H9 (cell line): ENCODE results near the gene AMH. TPM values are rescaled to one million over a fixed set of nuclear protein-coding genes. Genes with fewer than 3 reads are reported as not detected.

Experiments used
- DNase-seq: peaks from one replicate; pipeline ENCODE4 v3.0.0-alpha.2; 2017
- H2AFZ ChIP-seq: one replicate; pipeline ENCODE4 v1.6.1; 2013; ENCODE audit warnings: mild to moderate bottlenecking, low read length, control low read depth, moderate library complexity
- H2AK5ac ChIP-seq: 2 replicates; pipeline ENCODE4 v1.6.1; 2013; ENCODE audit warnings: low read length, control low read depth, mixed read lengths; ENCODE audit not compliant: insufficient read length
- H2BK120ac ChIP-seq: one replicate; pipeline ENCODE4 v1.6.1; 2013; ENCODE audit warnings: low read depth, mild to moderate bottlenecking, low read length, control low read depth, inconsistent platforms; ENCODE audit not compliant: poor library complexity, severe bottlenecking
- H2BK12ac ChIP-seq: 2 replicates; pipeline ENCODE4 v1.6.1; 2013; ENCODE audit warnings: low read length, control low read depth, mixed read lengths, low read depth; ENCODE audit not compliant: insufficient read length
- H2BK15ac ChIP-seq: 2 replicates; pipeline ENCODE4 v1.6.1; 2013; ENCODE audit warnings: low read depth, low read length, control low read depth
- H2BK20ac ChIP-seq: one replicate; pipeline ENCODE4 v1.6.1; 2013; ENCODE audit warnings: low read depth, mild to moderate bottlenecking, low read length, control low read depth, inconsistent platforms; ENCODE audit not compliant: poor library complexity, severe bottlenecking
- H2BK5ac ChIP-seq: 2 replicates; pipeline ENCODE4 v1.6.1; 2013; ENCODE audit warnings: low read length, control low read depth, mixed read lengths; ENCODE audit not compliant: insufficient read length
- H3K14ac ChIP-seq: 2 replicates; pipeline ENCODE4 v1.6.1; 2013; ENCODE audit warnings: low read length, control low read depth; ENCODE audit not compliant: insufficient read depth
- H3K18ac ChIP-seq: 2 replicates; pipeline ENCODE4 v1.6.1; 2013; ENCODE audit warnings: low read depth, mild to moderate bottlenecking, mixed read lengths, low read length, control low read depth; ENCODE audit not compliant: insufficient read length
- H3K23ac ChIP-seq: 2 replicates; pipeline ENCODE4 v1.6.1; 2013; ENCODE audit warnings: low read length, control low read depth, mixed read lengths, low read depth; ENCODE audit not compliant: insufficient read length
- H3K23me2 ChIP-seq: 2 replicates; pipeline ENCODE4 v1.6.1; 2013; ENCODE audit warnings: low read depth, mild to moderate bottlenecking, mixed read lengths, low read length, control low read depth; ENCODE audit not compliant: insufficient read length, poor library complexity, severe bottlenecking
- H3K27ac ChIP-seq: 2 replicates; pipeline ENCODE4 v1.5.1; 2013; ENCODE audit warnings: low read length, control low read depth, mixed read lengths, low read depth; ENCODE audit not compliant: insufficient read length
- H3K27me3 ChIP-seq: 2 replicates; pipeline ENCODE4 v1.6.1; 2013; ENCODE audit warnings: low read length, control low read depth, inconsistent platforms; ENCODE audit not compliant: insufficient read depth
- H3K4ac ChIP-seq: 2 replicates; pipeline ENCODE4 v1.6.1; 2013; ENCODE audit warnings: low read depth, mild to moderate bottlenecking, control low read depth, inconsistent platforms, low read length, moderate library complexity
- H3K4me1 ChIP-seq: 2 replicates; pipeline ENCODE4 v1.6.1; 2013; ENCODE audit warnings: low read length, control low read depth, inconsistent platforms; ENCODE audit not compliant: insufficient read depth
- H3K4me2 ChIP-seq: 2 replicates; pipeline ENCODE4 v1.6.1; 2013; ENCODE audit warnings: low read length, control low read depth, mixed read lengths; ENCODE audit not compliant: insufficient read length, insufficient read depth
- H3K56ac ChIP-seq: 2 replicates; pipeline ENCODE4 v1.6.1; 2013; ENCODE audit warnings: low read depth, mild to moderate bottlenecking, mixed read lengths, low read length, control low read depth; ENCODE audit not compliant: insufficient read length
- H3K79me1 ChIP-seq: 2 replicates; pipeline ENCODE4 v1.6.1; 2013; ENCODE audit warnings: low read depth, mild to moderate bottlenecking, moderate library complexity, low read length, control low read depth, inconsistent platforms; ENCODE audit not compliant: insufficient read depth, poor library complexity, severe bottlenecking
- H3K79me2 ChIP-seq: 2 replicates; pipeline ENCODE4 v1.6.1; 2013; ENCODE audit warnings: low read length, control low read depth, inconsistent platforms; ENCODE audit not compliant: insufficient read depth
- H3K9ac ChIP-seq: 2 replicates; pipeline ENCODE4 v1.6.1; 2013; ENCODE audit warnings: low read length, control low read depth, mixed read lengths; ENCODE audit not compliant: insufficient read length; ENCODE audit errors: extremely low read depth
- H3K9me3 ChIP-seq: one replicate; pipeline ENCODE4 v1.6.1; 2013; ENCODE audit warnings: low read depth, low read length, inconsistent platforms; ENCODE audit not compliant: control insufficient read depth
- H3T11ph ChIP-seq: one replicate; pipeline ENCODE4 v1.6.1; 2013; ENCODE audit warnings: mild to moderate bottlenecking, low read length, control low read depth, inconsistent platforms
- H4K20me1 ChIP-seq: one replicate; pipeline ENCODE4 v1.6.1; 2013; ENCODE audit not compliant: control insufficient read depth, insufficient read length, insufficient read depth
- H4K5ac ChIP-seq: 2 replicates; pipeline ENCODE4 v1.6.1; 2013; ENCODE audit warnings: low read depth, mild to moderate bottlenecking, mixed read lengths, low read length, control low read depth; ENCODE audit not compliant: insufficient read length
- H4K8ac ChIP-seq: replicated peaks from 2 replicates; pipeline ENCODE4 v1.6.1; 2013; ENCODE audit warnings: low read length, control low read depth, mixed read lengths, low read depth; ENCODE audit not compliant: insufficient read length
- H4K91ac ChIP-seq: 2 replicates; pipeline ENCODE4 v1.6.1; 2013; ENCODE audit warnings: low read depth, mild to moderate bottlenecking, moderate library complexity, mixed read lengths, low read length, control low read depth; ENCODE audit not compliant: insufficient read length
- H3K27ac Mint-ChIP-seq, 3 experiments: 2 replicates in 2 of 3; 3 replicates in 1 of 3; pipeline ENCODE4 v1.8.0; 2020 to 2021; ENCODE audit warnings: mixed read lengths in 3 of 3, mild to moderate bottlenecking in 1 of 3, moderate library complexity in 1 of 3
- H3K27me3 Mint-ChIP-seq: 2 replicates; pipeline ENCODE4 v1.8.0; 2021; ENCODE audit warnings: low read depth, mild to moderate bottlenecking, moderate library complexity, mixed read lengths
- H3K36me3 Mint-ChIP-seq, 3 experiments: 2 replicates in 2 of 3; 3 replicates in 1 of 3; pipeline ENCODE4 v1.8.0; 2020 to 2021; ENCODE audit warnings: low read depth in 3 of 3, mixed read lengths in 3 of 3; ENCODE audit not compliant: insufficient read depth in 1 of 3
- H3K4me1 Mint-ChIP-seq, 2 experiments: 2 replicates each; pipeline ENCODE4 v1.8.0; 2020; ENCODE audit warnings: mixed read lengths in 2 of 2
- H3K4me3 Mint-ChIP-seq, 2 experiments: 2 replicates in 1 of 2; 3 replicates in 1 of 2; pipeline ENCODE4 v1.8.0; 2020 to 2021; ENCODE audit warnings: mild to moderate bottlenecking in 2 of 2, mixed read lengths in 2 of 2, moderate library complexity in 1 of 2
- H3K9me3 Mint-ChIP-seq, 2 experiments: 2 replicates in 1 of 2; 3 replicates in 1 of 2; pipeline ENCODE4 v1.8.0; 2020; ENCODE audit warnings: mild to moderate bottlenecking in 2 of 2, mixed read lengths in 2 of 2, moderate library complexity in 1 of 2
- CTCF ChIP-seq: fragments of 200-600 bp; sonication (generic); conservative IDR thresholded peaks from 3 replicates; pipeline ENCODE4 v1.8.0; 2021; ENCODE audit warnings: antibody characterized with exemption, mild to moderate bottlenecking
- WGBS: extraction: QIAGEN DNeasy Blood & Tissue Kit; methylation state at CpG from one replicate; pipeline ENCODE4 v1.1.7; 2013; ENCODE audit warnings: missing lambda C conversion rate, low lambda C conversion rate, mixed read lengths; ENCODE audit not compliant: insufficient read length; ENCODE audit errors: extremely low coverage; 5-methylcytosine and 5-hydroxymethylcytosine counted together
- total RNA-seq: library from RNA; stranded (reverse); gene quantifications from 2 replicates; pipeline ENCODE4 v1.2.1, GENCODE V29; 2021

Gene AMH
- total RNA-seq, 1 experiment from 2014 or later, result 70.7 TPM

- Mint-ChIP-seq H3K4me1 (no peaks in the 10 kb centered on the region), H3K27ac (peak overlapping the region in 1 of 3 experiments; percentile 70; a peak in 1 of 7 replicates), H3K27me3 (no peaks in the 10 kb centered on the region; the same call in 1 of the 2 replicates), H3K4me3 (no peak overlapping the region), H3K36me3 (peaks cover 19 to 66% (median 52%) of the 10 kb centered on the region in 3 experiments; a peak in 6 of 7 replicates), H3K9me3 (no peaks in the 10 kb centered on the region)
- H3K79me2 ChIP-seq, result no peaks in the 10 kb centered on the region
- H2BK12ac ChIP-seq, result no peak overlapping the region
- H3K27ac ChIP-seq, result no peak overlapping the region
- H4K5ac ChIP-seq, result no peak overlapping the region
- no peak overlapping the region for H3K4ac ChIP-seq
- no peak overlapping the region for H4K91ac ChIP-seq
- H2AFZ ChIP-seq, result no peak overlapping the region
- no peak overlapping the region for H3K4me2 ChIP-seq
- no peaks in the 10 kb centered on the region for H3K9me3 ChIP-seq
- no CpG with 5 or more reads among the region's 20 CpGs for WGBS
- H3K56ac ChIP-seq, result no peak overlapping the region
- H3T11ph ChIP-seq, result no peak overlapping the region
- H3K9ac ChIP-seq, result no peak overlapping the region
- H2BK120ac ChIP-seq, result no peak overlapping the region
- H4K8ac ChIP-seq, result no peak overlapping the region
- no peak for TF ChIP-seq CTCF
- H3K27me3 ChIP-seq, result no peaks in the 10 kb centered on the region
- H2AK5ac ChIP-seq, result no peak overlapping the region
- H2BK15ac ChIP-seq, result no peak overlapping the region
- H3K23me2 ChIP-seq, result no peaks in the 10 kb centered on the region
- no peak overlapping the region for H3K18ac ChIP-seq
- no peaks in the 10 kb centered on the region for H3K4me1 ChIP-seq
- H3K79me1 ChIP-seq, result no peaks in the 10 kb centered on the region
- no peak overlapping the region for H2BK20ac ChIP-seq
- no peak overlapping the region; the same call in 1 of the 2 replicates for H3K14ac ChIP-seq
- no peak overlapping the region for H2BK5ac ChIP-seq
- no peaks in the 10 kb centered on the region for H4K20me1 ChIP-seq
- H3K23ac ChIP-seq, result no peak overlapping the region
- no peak for DNase-seq
Measured at GRCh38 chr19:2221250-2221831, 27.8 kb upstream of the AMH start.
